C4-2B (cell line): Measurements from ENCODE around the gene PPP2R1A.
A peak's percentile ranks its signal among the peaks of the same experiment; 100 is the strongest.

Source experiments
- ZFX ChIP-seq: fragments of 450-650 bp; IDR thresholded peaks from 2 replicates; pipeline ENCODE4 v1.6.1; 2017
- TF ChIP-seq, protein P1 (sequence below): fragments of 450-650 bp; conservative IDR thresholded peaks from 2 replicates; pipeline ENCODE4 v1.5.1; 2017; ENCODE audit warnings: mild to moderate bottlenecking

DNA sequence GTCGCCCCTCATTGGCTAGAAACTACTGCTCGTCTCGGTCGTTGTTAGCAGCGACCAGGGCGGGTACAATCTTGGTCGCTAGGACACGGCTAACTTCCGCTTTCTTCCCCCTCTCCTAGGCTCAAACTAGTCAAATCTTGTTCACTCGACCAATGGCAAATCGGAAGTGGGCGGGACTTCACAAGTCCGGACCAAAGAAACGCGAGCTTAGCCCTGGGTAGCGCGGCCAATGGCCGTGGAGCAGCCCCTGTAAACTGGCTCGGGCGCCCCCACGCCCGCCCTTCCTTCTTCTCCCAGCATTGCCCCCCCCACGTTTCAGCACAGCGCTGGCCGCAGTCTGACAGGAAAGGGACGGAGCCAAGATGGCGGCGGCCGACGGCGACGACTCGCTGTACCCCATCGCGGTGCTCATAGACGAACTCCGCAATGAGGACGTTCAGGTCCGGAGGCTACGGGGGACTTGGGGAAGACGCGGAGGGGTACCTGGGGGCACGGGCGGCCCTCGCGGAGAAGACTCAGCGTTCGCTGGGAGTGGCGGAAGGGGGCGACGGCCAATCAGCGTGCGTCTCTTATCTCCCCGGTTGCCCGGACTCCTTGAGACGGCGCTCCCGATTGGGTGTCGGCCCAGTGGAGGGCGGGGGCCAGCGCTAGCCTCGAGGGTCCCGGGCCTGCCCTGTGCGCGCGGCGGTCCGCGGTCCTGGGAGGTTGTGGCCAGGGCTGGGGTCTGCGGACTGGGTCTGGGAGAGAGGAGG lies at the start of gene PPP2R1A:
- TF ChIP-seq, protein P1, sequence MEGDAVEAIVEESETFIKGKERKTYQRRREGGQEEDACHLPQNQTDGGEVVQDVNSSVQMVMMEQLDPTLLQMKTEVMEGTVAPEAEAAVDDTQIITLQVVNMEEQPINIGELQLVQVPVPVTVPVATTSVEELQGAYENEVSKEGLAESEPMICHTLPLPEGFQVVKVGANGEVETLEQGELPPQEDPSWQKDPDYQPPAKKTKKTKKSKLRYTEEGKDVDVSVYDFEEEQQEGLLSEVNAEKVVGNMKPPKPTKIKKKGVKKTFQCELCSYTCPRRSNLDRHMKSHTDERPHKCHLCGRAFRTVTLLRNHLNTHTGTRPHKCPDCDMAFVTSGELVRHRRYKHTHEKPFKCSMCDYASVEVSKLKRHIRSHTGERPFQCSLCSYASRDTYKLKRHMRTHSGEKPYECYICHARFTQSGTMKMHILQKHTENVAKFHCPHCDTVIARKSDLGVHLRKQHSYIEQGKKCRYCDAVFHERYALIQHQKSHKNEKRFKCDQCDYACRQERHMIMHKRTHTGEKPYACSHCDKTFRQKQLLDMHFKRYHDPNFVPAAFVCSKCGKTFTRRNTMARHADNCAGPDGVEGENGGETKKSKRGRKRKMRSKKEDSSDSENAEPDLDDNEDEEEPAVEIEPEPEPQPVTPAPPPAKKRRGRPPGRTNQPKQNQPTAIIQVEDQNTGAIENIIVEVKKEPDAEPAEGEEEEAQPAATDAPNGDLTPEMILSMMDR = no peak
- peak; percentile 80 for TF ChIP-seq ZFX
